ENCODE data around the gene ATE1. TPM values are rescaled to one million over a fixed set of nuclear protein-coding genes. Genes with fewer than 3 reads are reported as not detected.

The ATE1 gene
- total and polyA plus RNA-seq, 2 donors (not counting 3 experiments of a cell fraction or from before 2014, with no cell fraction given): 8.7 to 27.1 TPM

DNA sequence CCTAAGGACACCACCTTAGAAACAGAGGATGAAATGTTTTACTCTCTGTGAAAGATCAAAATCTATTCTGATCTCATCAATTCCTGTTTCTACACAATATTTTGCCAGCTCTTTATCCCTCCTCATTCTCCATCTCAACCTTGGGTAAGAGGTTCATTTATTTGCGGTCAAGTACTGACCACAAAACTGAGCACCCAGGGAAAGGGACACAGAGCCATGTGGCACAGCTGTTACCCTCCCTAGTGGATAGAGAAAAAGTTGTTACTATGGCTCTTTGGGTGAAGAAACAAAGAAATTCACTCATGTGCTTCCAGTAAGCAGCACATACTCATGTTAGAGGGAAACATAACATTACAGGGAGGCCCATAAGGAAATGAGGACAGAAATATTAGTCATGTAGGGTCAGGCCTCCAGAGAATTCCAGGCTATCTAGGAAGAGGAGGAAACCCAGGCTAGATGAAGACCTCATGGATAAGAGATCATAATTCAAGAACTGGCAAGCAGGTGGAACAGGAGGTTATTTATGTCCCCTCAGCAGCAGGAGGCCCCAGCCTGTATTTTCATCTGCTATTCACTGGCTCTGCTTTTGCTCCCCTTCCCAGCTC is 114.5 kb downstream of the ATE1 start:
- dilution Hi-C loops (cut with MboI; ENCODE audit: extremely low pct_ligation_motif_present, low sequenced_read_pairs): no loop called here
- intact Hi-C loops (cut with micrococcal nuclease): no loop called here

More for the DNA sequence above, 114.5 kb downstream of the ATE1 start:
- no peaks in the 10 kb centered on the region for H4K20me1 ChIP-seq (replicated peaks; ENCODE audit: control insufficient read depth, extremely low read depth, insufficient read depth, low read length)
- ChIA-PET CTCF (interaction anchor here (1.0 to 4.2 kb wide), 4 partner anchors 8 to 12 kb away, joined by 3 to 19 read pairs (median 4); no protein-coding TSS in a partner anchor), POLR2A (no interaction called here)
- H3K9ac ChIP-seq (replicated peaks; ENCODE audit: extremely low read depth, insufficient read depth, low read length): no peak overlapping the region
- peaks cover 8% of the 10 kb centered on the region for H3K4me1 ChIP-seq (ENCODE audit: control insufficient read depth, extremely low read depth, insufficient read depth, low read length)
- BruUV-seq (replicated peaks): no TSS peak
- no peaks in the 10 kb centered on the region for H3K36me3 ChIP-seq (ENCODE audit: control insufficient read depth in 2 of 2, extremely low read depth in 1 of 2, insufficient read depth in 2 of 2, low read length in 2 of 2)
- H3K9me3 ChIP-seq (replicated peaks; ENCODE audit: control insufficient read depth, insufficient read depth, low read length): no peaks in the 10 kb centered on the region
- TF ChIP-seq POLR2A (IDR thresholded peaks at IDR 0.05; ENCODE audit: low read depth, low read length) (no peak), POLR2AphosphoS5 (IDR thresholded peaks at IDR 0.05; ENCODE audit: insufficient read depth, low read depth, low read length) (no peak), MYC (IDR thresholded peaks at IDR 0.05; ENCODE audit: low read depth, low read length) (no peak), FOS (IDR thresholded peaks at IDR 0.05; ENCODE audit: borderline replicate concordance, insufficient read depth, low read length) (peak; percentile 45), JUN (IDR thresholded peaks at IDR 0.05; ENCODE audit: borderline replicate concordance, insufficient read depth, insufficient read length, low read depth) (no peak), EZH2 (IDR thresholded peaks at IDR 0.05; ENCODE audit: borderline replicate concordance, low read depth, low read length, severe bottlenecking) (no peak), GATA2 (IDR thresholded peaks at IDR 0.05; ENCODE audit: insufficient read depth, insufficient read length, low read depth, low read length) (peak; percentile 40)
- TF ChIP-seq, protein P1, sequence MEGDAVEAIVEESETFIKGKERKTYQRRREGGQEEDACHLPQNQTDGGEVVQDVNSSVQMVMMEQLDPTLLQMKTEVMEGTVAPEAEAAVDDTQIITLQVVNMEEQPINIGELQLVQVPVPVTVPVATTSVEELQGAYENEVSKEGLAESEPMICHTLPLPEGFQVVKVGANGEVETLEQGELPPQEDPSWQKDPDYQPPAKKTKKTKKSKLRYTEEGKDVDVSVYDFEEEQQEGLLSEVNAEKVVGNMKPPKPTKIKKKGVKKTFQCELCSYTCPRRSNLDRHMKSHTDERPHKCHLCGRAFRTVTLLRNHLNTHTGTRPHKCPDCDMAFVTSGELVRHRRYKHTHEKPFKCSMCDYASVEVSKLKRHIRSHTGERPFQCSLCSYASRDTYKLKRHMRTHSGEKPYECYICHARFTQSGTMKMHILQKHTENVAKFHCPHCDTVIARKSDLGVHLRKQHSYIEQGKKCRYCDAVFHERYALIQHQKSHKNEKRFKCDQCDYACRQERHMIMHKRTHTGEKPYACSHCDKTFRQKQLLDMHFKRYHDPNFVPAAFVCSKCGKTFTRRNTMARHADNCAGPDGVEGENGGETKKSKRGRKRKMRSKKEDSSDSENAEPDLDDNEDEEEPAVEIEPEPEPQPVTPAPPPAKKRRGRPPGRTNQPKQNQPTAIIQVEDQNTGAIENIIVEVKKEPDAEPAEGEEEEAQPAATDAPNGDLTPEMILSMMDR (IDR thresholded peaks at IDR 0.05; ENCODE audit: extremely low read depth in 1 of 2, insufficient read depth in 1 of 2, low read depth in 1 of 2, low read length in 2 of 2): no peak
- TF ChIP-seq, protein P2, sequence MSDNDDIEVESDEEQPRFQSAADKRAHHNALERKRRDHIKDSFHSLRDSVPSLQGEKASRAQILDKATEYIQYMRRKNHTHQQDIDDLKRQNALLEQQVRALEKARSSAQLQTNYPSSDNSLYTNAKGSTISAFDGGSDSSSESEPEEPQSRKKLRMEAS (IDR thresholded peaks at IDR 0.05; ENCODE audit: insufficient read depth, insufficient read length): no peak
- no peak overlapping the region for H3K4me3 ChIP-seq (replicated peaks in 1 of 3; ENCODE audit: insufficient read depth in 1 of 3, low read depth in 1 of 3, low read length in 3 of 3)
- no peaks in the 10 kb centered on the region for H3K79me2 ChIP-seq (ENCODE audit: control insufficient read depth, insufficient read depth, low read length)
- H3K9me1 ChIP-seq (replicated peaks; ENCODE audit: control insufficient read depth, extremely low read depth, insufficient read depth, low read length): no peaks in the 10 kb centered on the region
- peak; percentile 83 for DNase-seq (ENCODE audit: low read depth, low spot score)
- peak overlapping the region; percentile 17 for H3K4me2 ChIP-seq (ENCODE audit: insufficient read depth, low read length)
- peak; percentile 50 for FAIRE-seq
- H3K27ac ChIP-seq (ENCODE audit: insufficient read depth, low read depth, low read length): peak overlapping the region; percentile 34
- H3K27me3 ChIP-seq (ENCODE audit: control insufficient read depth in 2 of 2, insufficient read depth in 2 of 2, low read length in 2 of 2): no peaks in the 10 kb centered on the region
- H2AFZ ChIP-seq (ENCODE audit: low read depth, low read length): peak overlapping the region; percentile 33
